ENCODE data around the gene APOE.
"Not testable (repeated sequence)": the region's sequence is repeated elsewhere in the genome, so short reads cannot be mapped to it uniquely, and the experiment has no call there.

GRCh38 chr19:44926245-44927077, 20.9 kb downstream of the APOE start:
- TF ChIP-seq REST (IDR thresholded peaks at IDR 0.05; ENCODE audit: unreplicated experiment); EZH2 (IDR thresholded peaks at IDR 0.05; ENCODE audit: low read depth, unreplicated experiment); POLR2AphosphoS5 (IDR thresholded peaks at IDR 0.05; ENCODE audit: low read depth); JUNB (IDR thresholded peaks at IDR 0.05; ENCODE audit: unreplicated experiment); EZH2phosphoT487 (IDR thresholded peaks at IDR 0.05; ENCODE audit: unreplicated experiment); NANOG (IDR thresholded peaks at IDR 0.05; ENCODE audit: borderline replicate concordance); ZNF114 (CRISPR knock-in tag; IDR thresholded peaks at IDR 0.05); CREB1 (CRISPR knock-in tag; IDR thresholded peaks at IDR 0.05; ENCODE audit: low read depth); ZNF331 (CRISPR knock-in tag; IDR thresholded peaks at IDR 0.05; ENCODE audit: low read depth): not testable (repeated sequence)
- TF ChIP-seq, protein P1, sequence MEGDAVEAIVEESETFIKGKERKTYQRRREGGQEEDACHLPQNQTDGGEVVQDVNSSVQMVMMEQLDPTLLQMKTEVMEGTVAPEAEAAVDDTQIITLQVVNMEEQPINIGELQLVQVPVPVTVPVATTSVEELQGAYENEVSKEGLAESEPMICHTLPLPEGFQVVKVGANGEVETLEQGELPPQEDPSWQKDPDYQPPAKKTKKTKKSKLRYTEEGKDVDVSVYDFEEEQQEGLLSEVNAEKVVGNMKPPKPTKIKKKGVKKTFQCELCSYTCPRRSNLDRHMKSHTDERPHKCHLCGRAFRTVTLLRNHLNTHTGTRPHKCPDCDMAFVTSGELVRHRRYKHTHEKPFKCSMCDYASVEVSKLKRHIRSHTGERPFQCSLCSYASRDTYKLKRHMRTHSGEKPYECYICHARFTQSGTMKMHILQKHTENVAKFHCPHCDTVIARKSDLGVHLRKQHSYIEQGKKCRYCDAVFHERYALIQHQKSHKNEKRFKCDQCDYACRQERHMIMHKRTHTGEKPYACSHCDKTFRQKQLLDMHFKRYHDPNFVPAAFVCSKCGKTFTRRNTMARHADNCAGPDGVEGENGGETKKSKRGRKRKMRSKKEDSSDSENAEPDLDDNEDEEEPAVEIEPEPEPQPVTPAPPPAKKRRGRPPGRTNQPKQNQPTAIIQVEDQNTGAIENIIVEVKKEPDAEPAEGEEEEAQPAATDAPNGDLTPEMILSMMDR (conservative IDR thresholded peaks at IDR 0.05; ENCODE audit: low read depth in 2 of 2): not testable (repeated sequence)

Data from GM23338 (cell line).